ENCODE measurements around the gene GET3. TPM values are rescaled to one million over a fixed set of nuclear protein-coding genes. Genes with fewer than 3 reads are reported as not detected.

GET3 gene
- total and polyA plus RNA-seq, 2 of the 13 experiments (the other 11 are each of a cell fraction or from before 2014, with no cell fraction given) = 57.7 to 59.4 TPM

- TF ChIP-seq TARDBP (CRISPR knock-in tag; IDR thresholded peaks at IDR 0.05) (no peak), ZNF558 (CRISPR knock-in tag; IDR thresholded peaks at IDR 0.05; ENCODE audit: borderline replicate concordance) (no peak), ZNF598 (CRISPR knock-in tag; IDR thresholded peaks at IDR 0.05; ENCODE audit: borderline replicate concordance) (no peak), SMAD3 (CRISPR knock-in tag; IDR thresholded peaks at IDR 0.05) (no peak), ONECUT2 (CRISPR knock-in tag; IDR thresholded peaks at IDR 0.05) (peak; percentile 40; the same call in 1 of the 2 replicates), ZNF101 (CRISPR knock-in tag; IDR thresholded peaks at IDR 0.05; ENCODE audit: borderline replicate concordance, low read depth) (no peak), BRCA1 (CRISPR knock-in tag; IDR thresholded peaks at IDR 0.05) (no peak), SP4 (CRISPR knock-in tag; IDR thresholded peaks at IDR 0.05) (no peak), FLYWCH1 (CRISPR knock-in tag; IDR thresholded peaks at IDR 0.05) (no peak), ZNF280B (CRISPR knock-in tag; IDR thresholded peaks at IDR 0.05; ENCODE audit: borderline replicate concordance) (no peak), ZSCAN31 (CRISPR knock-in tag; IDR thresholded peaks at IDR 0.05; ENCODE audit: low read depth) (no peak), NFIB (CRISPR knock-in tag; IDR thresholded peaks at IDR 0.05; ENCODE audit: borderline replicate concordance) (no peak), ZNF543 (CRISPR knock-in tag; IDR thresholded peaks at IDR 0.05) (no peak), ZNF205 (CRISPR knock-in tag; IDR thresholded peaks at IDR 0.05) (no peak), MTF1 (CRISPR knock-in tag; IDR thresholded peaks at IDR 0.05) (no peak), ZHX2 (IDR thresholded peaks at IDR 0.05; ENCODE audit: low read depth) (no peak), ZHX2 (CRISPR knock-in tag; IDR thresholded peaks at IDR 0.05; ENCODE audit: borderline replicate concordance) (no peak), HNRNPL (IDR thresholded peaks at IDR 0.05; ENCODE audit: low read depth, low read length) (no peak), NFATC3 (CRISPR knock-in tag; IDR thresholded peaks at IDR 0.05) (no peak), HNRNPUL1 (IDR thresholded peaks at IDR 0.05; ENCODE audit: low read depth, low read length) (no peak)
- TF ChIP-seq, protein P1, sequence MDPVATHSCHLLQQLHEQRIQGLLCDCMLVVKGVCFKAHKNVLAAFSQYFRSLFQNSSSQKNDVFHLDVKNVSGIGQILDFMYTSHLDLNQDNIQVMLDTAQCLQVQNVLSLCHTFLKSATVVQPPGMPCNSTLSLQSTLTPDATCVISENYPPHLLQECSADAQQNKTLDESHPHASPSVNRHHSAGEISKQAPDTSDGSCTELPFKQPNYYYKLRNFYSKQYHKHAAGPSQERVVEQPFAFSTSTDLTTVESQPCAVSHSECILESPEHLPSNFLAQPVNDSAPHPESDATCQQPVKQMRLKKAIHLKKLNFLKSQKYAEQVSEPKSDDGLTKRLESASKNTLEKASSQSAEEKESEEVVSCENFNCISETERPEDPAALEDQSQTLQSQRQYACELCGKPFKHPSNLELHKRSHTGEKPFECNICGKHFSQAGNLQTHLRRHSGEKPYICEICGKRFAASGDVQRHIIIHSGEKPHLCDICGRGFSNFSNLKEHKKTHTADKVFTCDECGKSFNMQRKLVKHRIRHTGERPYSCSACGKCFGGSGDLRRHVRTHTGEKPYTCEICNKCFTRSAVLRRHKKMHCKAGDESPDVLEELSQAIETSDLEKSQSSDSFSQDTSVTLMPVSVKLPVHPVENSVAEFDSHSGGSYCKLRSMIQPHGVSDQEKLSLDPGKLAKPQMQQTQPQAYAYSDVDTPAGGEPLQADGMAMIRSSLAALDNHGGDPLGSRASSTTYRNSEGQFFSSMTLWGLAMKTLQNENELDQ (CRISPR knock-in tag; IDR thresholded peaks at IDR 0.05; ENCODE audit: borderline replicate concordance) = no peak
These were observed 3.7 kb upstream of the GET3 start (continued) for GRCh38 chr19:12733369-12734214.

Measured in HepG2 (cell line).